Epithelial cell of proximal tubule (primary cell): ENCODE results near the gene FAM83G. TPM values are rescaled to one million over a fixed set of nuclear protein-coding genes. Genes with fewer than 3 reads are reported as not detected.
A peak's percentile ranks its signal among the peaks of the same experiment; 100 is the strongest.
"Not testable (repeated sequence)": the region's sequence is repeated elsewhere in the genome, so short reads cannot be mapped to it uniquely, and the experiment has no call there.

Source experiments
- DNase-seq: peaks from one replicate; pipeline ENCODE4 v3.0.0-alpha.2; 2011; ENCODE audit warnings: low read depth
- H3K4me3 ChIP-seq: 2 replicates; pipeline ENCODE4 v1.5.1; 2011; ENCODE audit warnings: low read depth, mild to moderate bottlenecking, low read length
- total RNA-seq: library from RNA; depleted of rRNA; stranded (reverse); fragments of >200 nt; gene quantifications from 2 replicates; pipeline ENCODE4 v1.2.3, GENCODE V29; 2015
- TF ChIP-seq, protein P1 (sequence below): conservative IDR thresholded peaks from 2 replicates; pipeline ENCODE4 v1.5.1; 2012; ENCODE audit warnings: low read depth, mild to moderate bottlenecking, low read length

The FAM83G gene, protein sequence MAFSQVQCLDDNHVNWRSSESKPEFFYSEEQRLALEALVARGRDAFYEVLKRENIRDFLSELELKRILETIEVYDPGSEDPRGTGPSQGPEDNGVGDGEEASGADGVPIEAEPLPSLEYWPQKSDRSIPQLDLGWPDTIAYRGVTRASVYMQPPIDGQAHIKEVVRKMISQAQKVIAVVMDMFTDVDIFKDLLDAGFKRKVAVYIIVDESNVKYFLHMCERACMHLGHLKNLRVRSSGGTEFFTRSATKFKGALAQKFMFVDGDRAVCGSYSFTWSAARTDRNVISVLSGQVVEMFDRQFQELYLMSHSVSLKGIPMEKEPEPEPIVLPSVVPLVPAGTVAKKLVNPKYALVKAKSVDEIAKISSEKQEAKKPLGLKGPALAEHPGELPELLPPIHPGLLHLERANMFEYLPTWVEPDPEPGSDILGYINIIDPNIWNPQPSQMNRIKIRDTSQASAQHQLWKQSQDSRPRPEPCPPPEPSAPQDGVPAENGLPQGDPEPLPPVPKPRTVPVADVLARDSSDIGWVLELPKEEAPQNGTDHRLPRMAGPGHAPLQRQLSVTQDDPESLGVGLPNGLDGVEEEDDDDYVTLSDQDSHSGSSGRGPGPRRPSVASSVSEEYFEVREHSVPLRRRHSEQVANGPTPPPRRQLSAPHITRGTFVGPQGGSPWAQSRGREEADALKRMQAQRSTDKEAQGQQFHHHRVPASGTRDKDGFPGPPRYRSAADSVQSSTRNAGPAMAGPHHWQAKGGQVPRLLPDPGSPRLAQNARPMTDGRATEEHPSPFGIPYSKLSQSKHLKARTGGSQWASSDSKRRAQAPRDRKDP
- 19.3 and 24.7 TPM in 2 replicates for total RNA-seq

DNA sequence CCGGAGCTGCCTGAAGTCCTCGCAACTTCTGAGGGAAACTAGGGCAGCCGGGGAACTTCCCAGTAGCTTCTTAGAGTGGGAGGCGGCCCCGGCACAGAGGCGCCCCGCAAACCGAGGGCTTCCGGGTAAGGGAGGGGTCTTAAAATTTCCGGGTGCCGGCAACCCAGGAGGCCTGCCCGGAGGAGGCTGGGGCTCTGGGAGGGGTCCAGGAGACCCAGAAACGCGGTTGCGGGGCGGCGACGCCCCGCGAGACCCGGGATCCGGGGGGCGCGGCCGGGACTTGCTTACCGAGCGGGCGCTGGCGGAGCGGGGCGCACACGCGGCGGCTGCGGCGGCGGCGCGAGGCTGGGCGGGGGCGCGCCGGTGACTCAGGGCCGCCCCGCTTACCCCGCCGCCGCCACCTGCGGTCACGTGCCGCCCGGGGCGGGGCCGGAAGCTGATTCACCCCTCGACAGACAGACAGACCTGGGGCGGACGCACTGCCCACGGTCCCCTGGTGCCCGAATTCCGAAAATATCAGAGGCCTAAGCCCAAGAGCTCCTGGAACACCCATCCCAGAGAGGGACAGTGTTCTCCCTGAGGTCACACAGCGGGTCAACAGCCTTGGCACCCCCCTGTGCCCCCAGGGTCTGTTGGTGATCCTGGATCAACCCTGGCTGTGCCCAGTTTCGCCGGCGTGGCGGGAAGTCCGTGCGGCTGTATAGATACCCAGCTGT lies at the start of gene FAM83G:
TSS of gene FAM83G (minus strand) at position 344 of the 716 bp plus-strand sequence. CDS start 723 bp downstream, outside the sequence.
- TF ChIP-seq, protein P1, sequence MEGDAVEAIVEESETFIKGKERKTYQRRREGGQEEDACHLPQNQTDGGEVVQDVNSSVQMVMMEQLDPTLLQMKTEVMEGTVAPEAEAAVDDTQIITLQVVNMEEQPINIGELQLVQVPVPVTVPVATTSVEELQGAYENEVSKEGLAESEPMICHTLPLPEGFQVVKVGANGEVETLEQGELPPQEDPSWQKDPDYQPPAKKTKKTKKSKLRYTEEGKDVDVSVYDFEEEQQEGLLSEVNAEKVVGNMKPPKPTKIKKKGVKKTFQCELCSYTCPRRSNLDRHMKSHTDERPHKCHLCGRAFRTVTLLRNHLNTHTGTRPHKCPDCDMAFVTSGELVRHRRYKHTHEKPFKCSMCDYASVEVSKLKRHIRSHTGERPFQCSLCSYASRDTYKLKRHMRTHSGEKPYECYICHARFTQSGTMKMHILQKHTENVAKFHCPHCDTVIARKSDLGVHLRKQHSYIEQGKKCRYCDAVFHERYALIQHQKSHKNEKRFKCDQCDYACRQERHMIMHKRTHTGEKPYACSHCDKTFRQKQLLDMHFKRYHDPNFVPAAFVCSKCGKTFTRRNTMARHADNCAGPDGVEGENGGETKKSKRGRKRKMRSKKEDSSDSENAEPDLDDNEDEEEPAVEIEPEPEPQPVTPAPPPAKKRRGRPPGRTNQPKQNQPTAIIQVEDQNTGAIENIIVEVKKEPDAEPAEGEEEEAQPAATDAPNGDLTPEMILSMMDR = no peak
- no peak for DNase-seq
- H3K4me3 ChIP-seq = peak within 1 kb of the TSS; percentile 63

DNA sequence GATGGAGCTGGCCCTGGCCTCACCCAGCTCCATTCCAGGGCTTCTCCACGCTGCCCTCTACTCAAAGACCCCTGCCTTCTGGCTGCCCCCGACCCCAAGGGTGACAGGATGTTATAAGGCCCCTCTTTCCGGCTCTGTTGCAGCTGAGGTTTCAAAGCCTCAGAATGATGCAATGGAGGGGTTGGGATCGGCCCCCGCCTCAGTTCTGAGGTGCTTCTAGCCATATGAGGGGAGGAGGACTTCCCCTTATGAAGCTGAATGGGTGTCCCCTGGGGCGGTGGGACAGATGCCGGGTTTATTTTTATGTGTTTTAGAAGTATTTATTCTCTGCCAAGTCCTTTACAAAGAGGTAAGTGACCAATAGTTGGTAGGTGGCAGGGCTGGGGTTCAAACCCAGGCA lies 44.3 kb upstream of the FAM83G start:
- DNase-seq, H3K4me3 ChIP-seq: not testable (repeated sequence)

DNA sequence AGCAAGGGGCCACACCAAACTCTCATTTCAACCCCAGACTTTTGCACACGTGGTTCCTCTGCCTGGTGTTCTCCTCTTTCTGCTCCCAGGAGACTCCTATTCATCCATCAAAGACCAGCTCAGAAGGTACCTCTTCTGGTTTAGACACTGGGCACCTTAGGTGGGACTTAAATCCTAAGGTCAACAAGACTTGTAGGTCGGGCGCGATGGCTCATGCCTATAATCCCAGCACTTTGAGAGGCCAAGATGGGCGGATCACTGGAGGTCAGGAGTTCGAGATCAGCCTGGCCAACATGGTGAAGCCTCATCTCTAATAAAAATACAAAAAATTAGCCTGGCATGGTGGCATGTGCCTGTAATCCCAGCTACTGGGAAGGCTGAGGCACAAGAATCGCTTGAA lies 42.9 kb upstream of the FAM83G start:
- DNase-seq = not testable (repeated sequence)

DNA sequence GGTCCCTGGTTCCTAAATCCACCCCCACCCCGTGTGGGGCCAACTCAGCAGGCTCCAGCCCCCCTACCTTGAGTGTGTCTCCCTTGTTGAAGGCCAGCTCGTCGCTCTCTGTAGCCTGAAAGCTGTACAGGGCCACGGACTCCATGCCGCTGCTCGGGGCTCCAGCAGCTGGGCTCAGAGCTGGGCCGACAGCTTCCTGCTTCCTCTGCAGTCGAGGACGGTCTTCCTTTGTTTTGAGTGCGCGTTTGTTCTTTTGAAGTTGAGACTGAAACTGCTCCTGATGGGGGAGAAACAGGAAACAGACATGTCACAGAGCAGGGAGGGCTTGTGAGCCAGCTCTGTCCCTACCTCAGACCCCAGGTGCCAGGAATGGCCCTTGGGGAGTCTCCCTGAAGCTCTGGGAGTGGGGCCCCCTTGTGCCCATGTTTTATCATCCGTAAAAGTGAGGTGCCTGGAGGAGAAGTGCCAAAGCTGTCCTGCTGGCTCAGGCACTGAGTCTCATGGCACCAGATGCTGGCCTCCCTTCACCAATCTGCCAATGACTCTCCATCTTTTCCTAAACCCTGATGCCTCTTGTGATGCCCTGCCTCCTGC lies 42.3 kb upstream of the FAM83G start, which contains the start of gene GRAP:
TSS of gene GRAP (minus strand) at position 176 of the 594 bp plus-strand sequence. CDS start at position 145, 31 bp downstream.
- H3K4me3 ChIP-seq, DNase-seq: not testable (repeated sequence)

More for the DNA sequence above, 42.9 kb upstream of the FAM83G start:
- H3K4me3 ChIP-seq = not testable (repeated sequence)

DNA sequence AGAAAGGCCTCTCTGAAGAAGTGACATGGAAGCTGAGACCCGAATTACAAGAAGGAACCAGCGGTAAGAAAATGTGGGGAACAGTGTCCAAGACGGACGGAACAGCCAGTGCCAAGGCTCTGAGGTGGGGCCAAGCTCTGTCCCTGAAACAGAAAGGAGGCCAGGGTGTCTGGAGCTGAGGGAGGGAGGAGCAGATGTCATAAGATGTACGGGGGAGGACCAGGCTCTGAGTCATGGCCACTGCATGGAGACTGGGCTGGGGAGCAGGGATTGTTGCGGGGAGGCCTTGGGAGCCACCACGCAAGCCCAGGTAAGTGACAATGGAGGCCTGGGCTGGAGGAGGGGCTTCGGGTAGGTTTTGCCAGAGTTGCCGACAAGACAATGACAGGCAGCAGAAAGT lies 40.1 kb upstream of the FAM83G start:
- not testable (repeated sequence) for H3K4me3 ChIP-seq, DNase-seq

DNA sequence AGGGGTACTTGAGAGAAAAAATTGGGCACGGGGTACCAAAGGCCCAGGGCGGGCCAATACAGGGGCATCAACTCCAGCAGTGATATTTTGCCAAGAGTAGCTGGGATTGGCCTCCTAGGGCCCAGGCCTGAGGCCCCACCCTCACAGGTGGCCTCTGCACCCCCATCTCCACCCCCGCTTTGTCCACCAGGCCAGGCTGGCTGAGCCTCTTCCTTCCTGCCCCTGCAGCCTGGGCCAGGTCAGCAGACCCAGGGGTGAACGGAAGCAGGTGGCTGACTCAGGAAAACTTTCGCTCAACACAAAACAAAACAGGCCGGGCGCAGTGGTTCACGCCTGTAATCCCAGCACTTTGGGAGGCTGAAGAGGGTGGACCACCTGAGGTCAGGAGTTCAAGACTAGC lies 38.5 kb upstream of the FAM83G start:
- DNase-seq, H3K4me3 ChIP-seq: not testable (repeated sequence)

DNA sequence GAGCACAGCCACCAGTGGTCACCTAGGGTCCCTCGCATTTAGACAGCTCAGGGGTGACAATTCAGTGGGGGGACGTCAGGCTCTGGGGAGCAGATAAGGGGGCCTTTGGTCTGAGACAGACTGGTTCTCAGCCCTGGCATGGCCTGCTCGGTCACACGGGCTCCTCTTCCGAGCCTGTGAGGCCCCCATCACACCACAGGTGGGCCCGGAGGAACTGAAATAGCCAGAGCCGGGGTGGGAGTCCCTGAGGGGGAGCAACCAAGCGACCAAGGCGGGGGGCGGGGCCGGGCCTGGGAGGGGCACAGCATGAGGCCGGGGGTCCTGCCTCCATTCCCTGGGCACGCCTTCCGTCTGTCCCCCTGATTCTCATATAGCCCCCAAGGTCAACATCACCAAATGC lies 37.8 kb upstream of the FAM83G start:
- H3K4me3 ChIP-seq, DNase-seq: not testable (repeated sequence)

DNA sequence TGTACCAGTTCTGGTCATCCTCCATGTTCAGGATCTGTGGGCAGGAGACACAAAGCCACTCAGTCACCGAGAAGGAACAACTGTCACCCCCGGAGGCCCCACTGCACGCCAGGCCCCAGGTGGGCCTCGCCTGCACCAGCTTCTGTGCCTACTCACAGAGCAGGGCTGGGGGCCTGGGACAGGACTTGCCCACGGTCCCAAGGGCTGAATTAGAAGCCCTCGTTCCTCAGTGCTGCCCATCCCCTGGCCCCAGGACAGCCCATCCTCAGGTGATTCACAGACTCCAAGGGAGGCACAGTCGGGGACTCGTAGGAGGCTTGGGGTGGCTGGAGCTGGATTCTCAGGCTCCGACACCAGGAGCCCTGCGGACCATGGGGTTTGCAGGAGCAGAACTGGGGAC lies 37.3 kb upstream of the FAM83G start:
- not testable (repeated sequence) for H3K4me3 ChIP-seq, DNase-seq

DNA sequence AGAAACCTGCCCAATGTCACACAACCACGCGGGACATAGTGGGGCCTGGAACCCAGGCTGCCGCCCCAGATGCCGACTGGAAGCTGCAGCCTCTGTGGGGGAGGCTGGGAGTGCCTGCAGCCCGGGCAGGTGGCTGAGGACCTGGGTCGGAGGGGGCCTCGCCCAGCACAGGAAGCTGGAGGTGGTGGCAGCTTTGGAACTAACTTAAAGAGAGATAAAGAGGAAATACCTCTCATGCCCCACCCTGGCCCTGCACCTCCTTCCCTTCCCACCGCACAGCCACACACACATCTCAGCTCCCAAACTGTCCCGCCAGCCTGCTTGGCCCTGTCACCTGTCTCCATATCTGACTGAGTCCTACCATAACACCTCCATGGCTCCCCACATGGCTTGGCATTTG lies 35.8 kb upstream of the FAM83G start:
- not testable (repeated sequence) for H3K4me3 ChIP-seq, DNase-seq

DNA sequence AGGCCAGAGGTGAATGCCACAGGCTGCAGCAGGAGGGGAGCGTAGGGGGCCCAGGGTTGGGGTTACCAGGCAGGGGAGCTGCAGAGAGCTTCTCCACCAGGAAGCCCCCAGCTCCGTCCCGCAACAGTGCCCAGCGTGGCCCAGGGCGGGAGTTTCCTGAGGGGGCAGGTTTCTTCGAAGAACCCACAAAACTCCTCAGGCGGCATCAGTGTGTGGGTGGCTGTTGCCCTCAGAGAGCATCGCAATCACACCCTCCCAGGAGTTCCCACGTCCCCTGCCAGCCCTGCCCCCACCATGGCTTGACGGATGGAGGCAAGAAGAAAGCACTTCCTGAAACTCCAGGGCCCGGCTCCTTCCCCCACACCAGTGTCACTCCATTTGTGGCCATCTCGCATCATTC lies 34.2 kb upstream of the FAM83G start:
- DNase-seq, H3K4me3 ChIP-seq: not testable (repeated sequence)

DNA sequence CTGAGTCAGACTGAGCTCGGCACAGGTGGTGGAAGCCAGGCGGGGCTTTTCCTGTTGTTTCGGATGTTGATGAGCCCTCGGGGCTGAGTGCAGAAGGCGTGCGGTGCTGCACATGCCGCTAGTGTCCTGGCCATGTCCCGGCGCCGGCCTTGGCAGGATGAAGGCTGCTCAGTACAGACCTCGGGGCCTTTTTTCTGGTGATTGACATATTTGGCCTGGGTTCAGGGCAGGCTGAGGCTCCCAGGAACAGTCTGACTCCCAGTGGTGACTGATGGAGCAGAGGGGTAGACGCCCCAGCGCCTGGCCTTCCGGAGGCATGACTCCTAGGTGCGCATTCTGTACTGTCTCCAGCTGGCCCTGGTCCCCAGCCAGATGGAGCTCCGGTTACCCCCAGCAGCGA lies 33.4 kb upstream of the FAM83G start:
- H3K4me3 ChIP-seq, DNase-seq: not testable (repeated sequence)

DNA sequence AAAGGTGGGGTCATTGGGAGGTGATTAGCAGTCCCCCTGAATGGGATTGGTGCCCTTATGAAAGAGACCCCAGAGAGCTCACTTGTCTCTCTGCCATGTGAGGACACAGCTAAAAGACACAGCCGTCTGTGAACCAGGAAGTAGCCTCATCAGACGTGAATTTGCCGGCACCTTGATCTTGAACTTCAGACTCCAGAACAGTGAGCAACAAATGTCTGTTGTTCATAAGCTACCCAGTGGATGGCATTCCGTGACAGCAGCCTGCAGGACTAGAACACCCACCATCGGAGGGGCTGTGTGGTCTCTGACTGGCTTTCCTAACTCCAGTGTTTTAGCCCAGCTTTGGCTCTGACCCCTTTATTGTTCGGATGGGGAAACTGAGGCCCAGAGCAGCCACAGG lies 33.0 kb upstream of the FAM83G start:
- not testable (repeated sequence) for H3K4me3 ChIP-seq, DNase-seq

DNA sequence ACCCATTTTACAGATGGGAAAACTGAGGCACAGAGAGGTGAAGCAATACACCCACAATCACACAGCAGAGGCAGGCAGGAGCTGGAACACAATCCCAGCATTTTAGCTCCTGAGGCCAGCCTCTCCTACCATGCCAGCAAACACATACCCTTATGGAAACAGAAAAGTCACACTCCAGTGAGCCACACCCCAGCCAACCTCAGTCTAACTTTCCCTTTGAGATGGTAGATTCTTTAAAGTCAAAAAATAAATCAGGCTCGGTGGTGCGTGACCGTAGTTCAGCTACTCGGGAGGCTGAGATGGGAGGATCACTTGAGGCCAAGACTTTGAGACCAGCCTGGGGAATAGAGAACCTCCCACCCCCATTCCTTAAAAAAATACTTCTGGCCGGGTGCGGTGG lies 31.6 kb upstream of the FAM83G start:
- H3K4me3 ChIP-seq, DNase-seq: not testable (repeated sequence)

DNA sequence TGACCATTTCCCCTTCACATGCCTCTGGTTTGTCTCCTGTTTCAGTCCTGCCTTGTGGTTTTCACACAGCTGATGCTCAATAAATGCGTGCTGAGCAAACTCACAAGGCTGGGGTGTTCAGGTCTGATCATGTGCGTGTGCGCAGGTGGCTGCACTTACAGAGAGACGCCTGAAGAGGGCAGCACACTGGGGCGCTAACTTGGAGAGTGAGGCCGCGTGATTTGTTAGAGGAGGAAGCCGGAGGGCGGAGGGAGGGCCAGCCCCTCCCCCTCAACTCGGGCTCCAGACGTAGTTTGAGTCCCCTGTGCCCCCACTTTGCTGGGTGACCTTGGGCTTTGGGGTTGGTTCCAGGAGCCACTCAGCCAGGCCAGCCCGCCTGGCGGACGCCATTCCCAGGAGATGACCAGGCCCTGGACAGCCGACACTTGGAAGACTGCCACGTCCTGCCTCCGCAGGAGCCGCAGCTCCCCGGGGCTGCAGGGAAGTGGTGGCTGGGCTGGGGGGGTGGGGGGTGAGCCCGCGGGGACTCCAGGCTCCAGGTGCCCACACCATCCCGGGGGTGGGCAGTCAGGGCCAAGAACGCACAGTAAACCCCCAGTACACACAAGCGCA lies 27.9 kb upstream of the FAM83G start:
- H3K4me3 ChIP-seq, DNase-seq: not testable (repeated sequence)
